NCI-H524 (cell line): ENCODE results near the gene HTD2.

Experiments
- DNase-seq, 2 experiments: peaks; one replicate each; lab custom pipeline; 2025; lab: John Stamatoyannopoulos, UW

HTD2 gene

DNA sequence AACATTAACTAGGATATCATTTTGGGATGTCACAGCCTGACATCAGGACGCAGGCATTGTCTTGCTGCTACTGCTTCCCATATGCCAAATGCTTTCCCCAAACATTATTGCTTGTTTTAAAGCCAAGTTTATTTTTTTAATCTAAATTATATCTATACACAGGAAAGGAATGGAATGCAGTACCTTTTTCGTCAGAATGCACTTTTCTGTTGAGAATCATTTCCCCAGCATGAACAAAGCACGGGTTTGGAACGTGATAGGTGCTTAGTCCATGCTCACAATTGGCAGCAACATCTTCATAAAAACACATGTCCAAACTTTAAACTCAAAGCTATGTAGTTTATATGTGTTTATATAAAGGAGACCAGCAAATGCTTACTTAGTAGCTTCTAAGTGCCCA is 52.5 kb downstream of the HTD2 start:
- DNase-seq: no peak

DNA sequence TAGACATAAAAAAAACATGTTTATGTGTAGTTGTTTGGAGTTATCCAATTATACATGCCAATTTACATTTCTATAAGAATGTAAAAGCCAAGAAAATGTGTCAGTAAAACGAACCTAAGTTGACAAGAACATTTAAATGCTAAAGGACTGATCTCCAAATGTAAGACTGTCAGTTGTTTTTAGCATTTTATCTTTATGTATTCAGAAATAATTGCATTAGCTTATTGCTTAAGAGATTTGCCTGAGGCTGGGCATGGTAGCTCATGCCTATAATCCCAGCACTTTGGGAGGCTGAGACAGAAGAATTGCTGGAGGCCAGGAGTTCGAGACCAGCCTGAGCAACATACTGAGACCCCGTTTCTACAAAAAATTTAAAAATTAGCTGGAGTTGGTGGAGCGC is 53.3 kb downstream of the HTD2 start:
- DNase-seq: no peak

DNA sequence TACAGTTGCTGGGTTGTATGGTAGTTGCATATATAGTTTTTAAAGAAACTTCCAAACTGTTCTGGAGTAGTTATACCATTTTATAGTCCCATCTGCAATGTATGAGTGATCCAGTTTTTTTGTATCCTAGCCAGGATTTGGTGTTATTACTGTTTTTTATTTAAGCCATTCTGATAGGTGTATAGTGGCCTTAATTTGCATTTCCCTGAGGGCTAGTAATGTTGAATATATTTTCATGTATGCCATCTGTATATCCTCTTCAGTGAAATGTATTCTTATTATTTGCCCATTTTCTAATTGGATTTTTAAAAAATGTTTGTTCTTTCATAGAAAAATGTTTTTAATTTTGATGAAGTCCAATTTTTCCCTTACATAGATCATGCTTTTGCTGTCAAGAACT is 55.5 kb downstream of the HTD2 start:
- DNase-seq: peak in 1 of 2 experiments; percentile 16

DNA sequence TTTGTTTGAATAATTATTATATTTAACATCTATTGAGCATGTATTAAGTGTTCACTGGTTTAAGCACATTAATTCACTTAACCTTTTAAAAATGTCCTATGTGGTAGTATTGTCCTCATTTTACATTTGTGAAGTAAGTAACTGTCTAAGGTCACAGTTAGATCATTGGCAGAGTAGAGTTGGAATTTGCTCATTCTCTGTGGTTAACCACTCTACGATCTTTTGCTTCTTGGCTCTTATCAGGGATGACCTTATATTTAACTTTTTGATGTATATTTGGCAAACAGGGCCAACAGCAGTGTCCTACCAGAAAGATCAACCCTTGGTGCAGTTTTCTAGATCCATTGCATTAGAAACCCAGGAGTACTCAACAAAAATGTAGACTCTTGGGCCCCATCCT is 60.4 kb downstream of the HTD2 start:
- no peak for DNase-seq

DNA sequence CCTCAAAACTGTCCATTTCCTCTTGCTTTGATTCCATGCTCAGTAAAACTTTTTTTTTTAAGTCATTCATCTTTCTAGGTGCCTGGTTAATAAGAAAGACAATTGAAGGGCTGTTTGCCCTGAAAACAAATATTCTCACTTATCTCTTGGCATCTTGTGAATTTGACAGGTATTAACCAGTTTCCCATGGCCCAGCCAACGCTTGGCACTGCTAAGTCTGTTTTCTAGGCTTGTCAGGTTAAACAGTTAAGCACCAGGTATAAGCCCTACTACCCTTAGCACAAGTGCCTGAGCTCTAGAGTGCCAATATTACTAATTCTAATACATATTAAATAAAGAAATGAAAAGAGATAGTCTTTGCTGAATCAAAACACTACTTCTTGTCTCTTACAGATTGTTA is 62.7 kb downstream of the HTD2 start:
- no peak for DNase-seq
